HCT116 (cell line): Measurements from ENCODE around the gene SNRPD2. TPM values are rescaled to one million over a fixed set of nuclear protein-coding genes. Genes with fewer than 3 reads are reported as not detected.

Experiments used
- ATAC-seq: fragments of 200-7000 bp; cut with Tn5 transposase; 2 replicates; pipeline ENCODE4 v1.9.1; 2020; ENCODE audit warnings: mild to moderate bottlenecking, moderate library complexity
- BruUV-seq: library from RNA; stranded (reverse); fragments of 400-500 nt; replicated peaks from 2 replicates; lab custom pipeline; 2021; lab: Mats Ljungman, UMichigan
- CTCF ChIA-PET: fragments of 300-600 bp; sonication (Branson Sonifier 250); formaldehyde crosslinking; loops from one replicate; lab custom pipeline; 2021; ENCODE audit warnings: antibody characterized with exemption; lab: Charles Lee
- POLR2A ChIA-PET: fragments of 300-600, 350-600 bp; sonication (Branson Sonifier 250); formaldehyde crosslinking; loops from one replicate; lab custom pipeline; 2021; ENCODE audit warnings: antibody characterized with exemption; lab: Charles Lee
- RAD21 ChIA-PET, 2 experiments: fragments of 300-600 bp; sonication (Branson Sonifier 250); formaldehyde crosslinking; loops; one replicate each; lab custom pipeline; 2023; ENCODE audit warnings: low total read pairs in 2 of 2; ENCODE audit not compliant: uncharacterized antibody in 2 of 2, unreplicated experiment in 2 of 2, low non-redundant PET in 1 of 2; lab: Charles Lee
- DNase-seq: peaks from one replicate; pipeline ENCODE4 v3.0.0-alpha.2; 2010; ENCODE audit warnings: low read depth, low spot score
- H2AFZ ChIP-seq: fragments of 200-600 bp; shearing (Covaris generic), sonication (generic); 2 replicates; pipeline ENCODE4 v1.6.1; 2017; ENCODE audit warnings: low read depth, mixed run types, mixed read lengths, antibody characterized with exemption, low read length; ENCODE audit not compliant: poor library complexity, severe bottlenecking
- H3K27ac ChIP-seq: 2 replicates; pipeline ENCODE4 v1.5.1; 2012; ENCODE audit warnings: low read depth, low read length
- H3K27me3 ChIP-seq: fragments of 200-600 bp; sonication (generic); 2 replicates; pipeline ENCODE4 v1.6.1; 2016; ENCODE audit warnings: mixed run types, low read length, mixed read lengths; ENCODE audit not compliant: insufficient read depth
- H3K36me3 ChIP-seq, 2 experiments: fragments of 200-500 bp in 1 of 2; fragments of 200-600 bp in 1 of 2; sonication (Bioruptor generic) in 1 of 2; sonication (generic) in 1 of 2; 2 replicates each; pipeline versions ENCODE4 v1.5.1 to v1.6.1; 2014 to 2016; ENCODE audit warnings: low read length in 2 of 2, inconsistent platforms in 1 of 2, mixed read lengths in 1 of 2, mixed run types in 1 of 2; ENCODE audit not compliant: insufficient read depth in 2 of 2, control insufficient read depth in 1 of 2
- H3K4me1 ChIP-seq, 2 experiments: fragments of 200-600 bp in 1 of 2; sonication (generic) in 1 of 2; 2 replicates each; pipeline versions ENCODE4 v1.5.1 to v1.6.1; 2012 to 2017; ENCODE audit warnings: low read length in 2 of 2, inconsistent platforms in 1 of 2, mild to moderate bottlenecking in 1 of 2, mixed read lengths in 1 of 2, mixed run types in 1 of 2, moderate library complexity in 1 of 2; ENCODE audit not compliant: insufficient read depth in 2 of 2, control insufficient read depth in 1 of 2
- H3K4me2 ChIP-seq: fragments of 200-600 bp; sonication (generic); 2 replicates; pipeline ENCODE4 v1.6.1; 2017; ENCODE audit warnings: mixed run types, low read length, mixed read lengths
- H3K4me3 ChIP-seq, 2 experiments: fragments of 200-600 bp in 1 of 2; sonication (generic) in 1 of 2; replicated peaks in 1 of 2; 2 replicates each; pipeline ENCODE4 v1.5.1; 2011 to 2016; ENCODE audit warnings: low read length in 2 of 2, control low read depth in 1 of 2, low read depth in 1 of 2, mild to moderate bottlenecking in 1 of 2, mixed read lengths in 1 of 2, mixed run types in 1 of 2
- H3K79me2 ChIP-seq: fragments of 200-600 bp; sonication (generic); 2 replicates; pipeline ENCODE4 v1.6.1; 2017; ENCODE audit warnings: mild to moderate bottlenecking, mixed run types, low read length, moderate library complexity, mixed read lengths; ENCODE audit not compliant: insufficient read depth
- H3K9ac ChIP-seq: fragments of 200-600 bp; sonication (generic); 2 replicates; pipeline ENCODE4 v1.6.1; 2016; ENCODE audit warnings: low read length, mixed read lengths
- H3K9me2 ChIP-seq: fragments of 200-600 bp; sonication (generic), shearing (Covaris generic); 2 replicates; pipeline ENCODE4 v1.6.1; 2017; ENCODE audit warnings: mixed run types, mild to moderate bottlenecking, moderate library complexity; ENCODE audit not compliant: insufficient read depth
- H3K9me3 ChIP-seq, 2 experiments: fragments of 200-500 bp in 1 of 2; fragments of 200-600 bp in 1 of 2; sonication (Bioruptor generic) in 1 of 2; sonication (generic) in 1 of 2; 2 replicates each; pipeline ENCODE4 v1.6.1; 2014 to 2017; ENCODE audit warnings: low read length in 2 of 2, mixed read lengths in 2 of 2, inconsistent platforms in 1 of 2, low read depth in 1 of 2, mild to moderate bottlenecking in 1 of 2, mixed run types in 1 of 2, moderate library complexity in 1 of 2; ENCODE audit not compliant: control insufficient read depth in 1 of 2, insufficient read depth in 1 of 2
- H4K20me1 ChIP-seq: fragments of 200-600 bp; sonication (generic), shearing (Covaris generic); 2 replicates; pipeline ENCODE4 v1.6.1; 2017; ENCODE audit warnings: mixed run types, mild to moderate bottlenecking, moderate library complexity; ENCODE audit not compliant: insufficient read depth
- CEBPB ChIP-seq: IDR thresholded peaks from 2 replicates; pipeline ENCODE4 v1.6.1; 2012; ENCODE audit warnings: low read depth
- ELF1 ChIP-seq: IDR thresholded peaks from 2 replicates; pipeline ENCODE4 v1.6.1; 2012; ENCODE audit warnings: low read depth, borderline replicate concordance
- EZH2 ChIP-seq: fragments of 200-600 bp; sonication (generic); IDR thresholded peaks from 2 replicates; pipeline ENCODE4 v1.6.1; 2017; ENCODE audit warnings: antibody characterized with exemption, mixed run types
- EZH2phosphoT487 ChIP-seq: fragments of 200-600 bp; IDR thresholded peaks from 2 replicates; pipeline ENCODE4 v1.6.1; 2018; ENCODE audit warnings: antibody characterized with exemption, borderline replicate concordance
- FOSL1 ChIP-seq: IDR thresholded peaks from 2 replicates; pipeline ENCODE4 v1.6.1; 2012; ENCODE audit warnings: low read depth
- JUND ChIP-seq: IDR thresholded peaks from 2 replicates; pipeline ENCODE4 v1.6.1; 2012
- MAX ChIP-seq: IDR thresholded peaks from 2 replicates; pipeline ENCODE4 v1.6.1; 2012
- POLR2A ChIP-seq: IDR thresholded peaks from 2 replicates; pipeline ENCODE4 v1.7.0; 2011; ENCODE audit warnings: borderline replicate concordance; ENCODE audit not compliant: insufficient read depth, insufficient read length; ENCODE audit errors: extremely low read depth
- POLR2AphosphoS5 ChIP-seq: IDR thresholded peaks from 2 replicates; pipeline ENCODE4 v1.6.1; 2011; ENCODE audit warnings: mild to moderate bottlenecking, low read depth, low read length, moderate library complexity
- SIN3A ChIP-seq: IDR thresholded peaks from 2 replicates; pipeline ENCODE4 v1.6.1; 2012; ENCODE audit warnings: low read depth
- SP1 ChIP-seq: IDR thresholded peaks from 2 replicates; pipeline ENCODE4 v1.6.1; 2012; ENCODE audit warnings: low read depth
- SRF ChIP-seq: IDR thresholded peaks from 2 replicates; pipeline ENCODE4 v1.6.1; 2012; ENCODE audit warnings: low read depth
- TCF7L2 ChIP-seq: IDR thresholded peaks from 2 replicates; pipeline ENCODE4 v1.7.0; 2011; ENCODE audit warnings: borderline replicate concordance, inconsistent platforms; ENCODE audit not compliant: insufficient read depth, insufficient read length; ENCODE audit errors: extremely low read depth
- YY1 ChIP-seq: IDR thresholded peaks from 2 replicates; pipeline ENCODE4 v1.6.1; 2011; ENCODE audit warnings: low read length, low read depth, moderate library complexity, mild to moderate bottlenecking; ENCODE audit not compliant: insufficient replicate concordance; ENCODE audit errors: extremely low read depth
- intact Hi-C: fragments of 100-400 bp; cut with micrococcal nuclease; formaldehyde crosslinking; loops from 2 replicates; pipeline ENCODE4 v1.10.0; 2022
- total RNA-seq: library from RNA; stranded (reverse); gene quantifications from one replicate; pipeline ENCODE4 v1.2.1, GENCODE V29; 2021; ENCODE audit not compliant: unreplicated experiment
- TF ChIP-seq, protein P1 (sequence below): IDR thresholded peaks from 2 replicates; pipeline ENCODE4 v1.6.1; 2011; ENCODE audit warnings: mild to moderate bottlenecking, low read length, moderate library complexity; ENCODE audit not compliant: insufficient replicate concordance; ENCODE audit errors: extremely low read depth

The SNRPD2 gene
- total RNA-seq, 1 experiment from 2014 or later: 927 TPM

GRCh38 chr19:45653634-45654033, 38.1 kb downstream of the SNRPD2 start:
- Histone ChIP-seq H3K9me3 (no peaks in the 10 kb centered on the region), H2AFZ (no peak overlapping the region), H3K4me2 (no peak overlapping the region), H3K4me1 (no peaks in the 10 kb centered on the region; a peak in 1 of 4 replicates), H3K27me3 (no peaks in the 10 kb centered on the region), H3K9ac (no peak overlapping the region), H3K36me3 (no peaks in the 10 kb centered on the region), H3K79me2 (no peaks in the 10 kb centered on the region), H3K4me3 (no peak overlapping the region), H4K20me1 (no peaks in the 10 kb centered on the region), H3K9me2 (no peaks in the 10 kb centered on the region), H3K27ac (no peak overlapping the region)
- TF ChIP-seq EZH2phosphoT487: no peak
- TF ChIP-seq, protein P1, sequence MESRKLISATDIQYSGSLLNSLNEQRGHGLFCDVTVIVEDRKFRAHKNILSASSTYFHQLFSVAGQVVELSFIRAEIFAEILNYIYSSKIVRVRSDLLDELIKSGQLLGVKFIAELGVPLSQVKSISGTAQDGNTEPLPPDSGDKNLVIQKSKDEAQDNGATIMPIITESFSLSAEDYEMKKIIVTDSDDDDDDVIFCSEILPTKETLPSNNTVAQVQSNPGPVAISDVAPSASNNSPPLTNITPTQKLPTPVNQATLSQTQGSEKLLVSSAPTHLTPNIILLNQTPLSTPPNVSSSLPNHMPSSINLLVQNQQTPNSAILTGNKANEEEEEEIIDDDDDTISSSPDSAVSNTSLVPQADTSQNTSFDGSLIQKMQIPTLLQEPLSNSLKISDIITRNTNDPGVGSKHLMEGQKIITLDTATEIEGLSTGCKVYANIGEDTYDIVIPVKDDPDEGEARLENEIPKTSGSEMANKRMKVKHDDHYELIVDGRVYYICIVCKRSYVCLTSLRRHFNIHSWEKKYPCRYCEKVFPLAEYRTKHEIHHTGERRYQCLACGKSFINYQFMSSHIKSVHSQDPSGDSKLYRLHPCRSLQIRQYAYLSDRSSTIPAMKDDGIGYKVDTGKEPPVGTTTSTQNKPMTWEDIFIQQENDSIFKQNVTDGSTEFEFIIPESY: no peak
- intact Hi-C loops: no loop called here
- ChIA-PET CTCF (no interaction called here), POLR2A (interaction anchor here (1.4 kb wide), 1 partner anchor 16 kb away, joined by 3 read pairs; no protein-coding TSS in a partner anchor), RAD21 (no interaction called here)
- DNase-seq (no peak), ATAC-seq (no peak)
- no TSS peak for BruUV-seq

DNA sequence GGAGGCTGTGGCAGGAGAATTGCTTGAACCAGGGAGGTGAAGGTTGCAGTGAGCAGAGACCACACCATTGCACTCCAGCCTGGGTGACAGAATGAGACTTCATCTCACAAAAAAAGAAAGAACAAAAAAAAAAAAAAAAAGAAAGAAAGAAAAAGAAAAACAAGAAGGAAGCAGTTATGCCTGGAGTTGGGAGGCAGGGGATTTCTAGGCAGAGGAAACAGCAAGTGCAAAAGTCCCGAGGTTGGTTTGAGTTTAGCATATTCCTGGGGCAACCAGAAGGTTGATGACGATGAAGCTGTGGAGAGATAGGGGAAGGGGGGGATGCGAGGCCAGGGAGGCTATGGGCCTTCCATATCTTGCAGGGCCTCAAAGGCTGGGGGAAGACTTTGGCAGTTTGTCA, 41.0 kb downstream of the SNRPD2 start:
- Histone ChIP-seq H3K4me1 (peaks cover 3 to 10% of the 10 kb centered on the region in 2 experiments; a peak in 3 of 4 replicates), H3K27me3 (no peaks in the 10 kb centered on the region), H2AFZ (no peak overlapping the region), H3K4me2 (no peak overlapping the region), H3K27ac (no peak overlapping the region), H3K9me2 (no peaks in the 10 kb centered on the region), H4K20me1 (no peaks in the 10 kb centered on the region), H3K9ac (no peak overlapping the region), H3K4me3 (no peak overlapping the region), H3K36me3 (no peaks in the 10 kb centered on the region), H3K79me2 (no peaks in the 10 kb centered on the region), H3K9me3 (no peaks in the 10 kb centered on the region)
- RAD21 ChIA-PET: no interaction called here
- intact Hi-C loops: no loop called here
- no TSS peak for BruUV-seq
- CTCF ChIA-PET: interaction anchor here (1.0 kb wide), 1 partner anchor 9 kb away, joined by 3 read pairs; no protein-coding TSS in a partner anchor
- DNase-seq (no peak), ATAC-seq (no peak)
- POLR2A ChIA-PET: no interaction called here
- TF ChIP-seq EZH2 (no peak), CEBPB (no peak), SP1 (no peak), ELF1 (no peak), YY1 (no peak), POLR2AphosphoS5 (no peak), MAX (no peak), POLR2A (no peak), JUND (no peak), SIN3A (no peak), TCF7L2 (no peak), FOSL1 (no peak), SRF (no peak), EZH2phosphoT487 (no peak)
- TF ChIP-seq, protein P1: no peak
